HG02981 (cell line): ENCODE results near the gene RNU1-1.
"Not testable (repeated sequence)": the region's sequence is repeated elsewhere in the genome, so short reads cannot be mapped to it uniquely, and the experiment has no call there.

Source experiments
- ATAC-seq: cut with Tn5 transposase; IDR thresholded peaks from one replicate; pipeline ENCODE4 v1.9.1; 2021; ENCODE audit warnings: mild to moderate bottlenecking, moderate library complexity; ENCODE audit not compliant: unreplicated experiment

RNU1-1 gene

GRCh38 chr1:16514107-16515055, at the start of gene RNU1-1:
RNU1-1 (minus strand) TSS chr1:16514285.
- not testable (repeated sequence) for ATAC-seq

GRCh38 chr1:16561035-16561434, 47.0 kb upstream of the RNU1-1 start:
- not testable (repeated sequence) for ATAC-seq

- not testable (repeated sequence) for ATAC-seq
Observed at GRCh38 chr1:16560498-16560897, 46.4 kb upstream of the RNU1-1 start.

GRCh38 chr1:16559688-16560087, 45.6 kb upstream of the RNU1-1 start:
- not testable (repeated sequence) for ATAC-seq

GRCh38 chr1:16557034-16557433, 42.9 kb upstream of the RNU1-1 start:
- ATAC-seq, result not testable (repeated sequence)

GRCh38 chr1:16553244-16553643, 39.2 kb upstream of the RNU1-1 start:
- not testable (repeated sequence) for ATAC-seq

- not testable (repeated sequence) for ATAC-seq
Observed at GRCh38 chr1:16550212-16550918, 36.3 kb upstream of the RNU1-1 start.

- ATAC-seq, result not testable (repeated sequence)
Observed at GRCh38 chr1:16549545-16549944, 35.5 kb upstream of the RNU1-1 start.

- ATAC-seq, result not testable (repeated sequence)
Observed at GRCh38 chr1:16547502-16548241, 33.6 kb upstream of the RNU1-1 start.

GRCh38 chr1:16545682-16546095, 31.6 kb upstream of the RNU1-1 start:
- ATAC-seq, result not testable (repeated sequence)

GRCh38 chr1:16540421-16540893, 26.4 kb upstream of the RNU1-1 start:
- ATAC-seq, result not testable (repeated sequence)

- ATAC-seq, result not testable (repeated sequence)
Observed at GRCh38 chr1:16537528-16537927, 23.4 kb upstream of the RNU1-1 start.

- ATAC-seq, result not testable (repeated sequence)
Observed at GRCh38 chr1:16536796-16537195, 22.7 kb upstream of the RNU1-1 start.

GRCh38 chr1:16535898-16536297, 21.8 kb upstream of the RNU1-1 start:
- not testable (repeated sequence) for ATAC-seq

GRCh38 chr1:16535487-16535886, 21.4 kb upstream of the RNU1-1 start:
- not testable (repeated sequence) for ATAC-seq

- not testable (repeated sequence) for ATAC-seq
Observed at GRCh38 chr1:16534829-16535456, 20.9 kb upstream of the RNU1-1 start.

- not testable (repeated sequence) for ATAC-seq
Observed at GRCh38 chr1:16534239-16534828, 20.2 kb upstream of the RNU1-1 start.

GRCh38 chr1:16532235-16532991, 18.3 kb upstream of the RNU1-1 start:
- not testable (repeated sequence) for ATAC-seq

- not testable (repeated sequence) for ATAC-seq
Observed at GRCh38 chr1:16528338-16528737, 14.3 kb upstream of the RNU1-1 start.
